ENCODE results near the gene MTOR.

Gene MTOR

DNA sequence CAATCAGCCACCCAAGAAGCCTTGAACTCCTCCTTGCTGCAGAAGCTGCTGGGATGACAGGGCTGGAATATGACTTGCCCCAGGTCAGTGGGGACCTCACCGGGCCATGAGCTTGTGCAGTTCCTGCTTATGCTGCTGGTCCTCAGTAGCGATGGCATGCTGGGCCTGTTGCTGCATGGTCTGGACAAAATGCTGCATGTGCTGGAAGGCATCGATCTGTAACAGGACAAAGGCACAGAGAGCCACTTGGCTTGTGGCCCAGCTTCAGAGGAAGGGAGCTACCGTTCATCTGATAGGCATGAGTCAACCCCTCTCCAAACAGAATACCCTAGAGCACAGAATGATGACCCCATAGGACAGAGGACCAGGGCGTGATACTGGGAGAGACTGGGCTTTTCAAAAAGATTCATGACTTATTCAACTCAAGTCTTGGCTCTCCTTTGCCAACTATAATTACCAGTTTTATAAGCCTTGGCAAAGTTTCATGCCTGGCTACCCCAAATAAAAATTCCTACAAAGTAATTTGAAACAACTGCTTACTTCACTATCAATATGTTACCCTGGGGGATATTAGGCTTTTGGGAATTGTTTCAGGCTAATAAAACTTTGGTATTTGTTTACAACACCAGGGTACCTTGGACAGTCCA, 128.0 kb downstream of the MTOR start:
- no peak overlapping the region for H3K27ac ChIP-seq
- H4K20me1 ChIP-seq (ENCODE audit: insufficient read depth) = no peaks in the 10 kb centered on the region
- H3K79me2 ChIP-seq (ENCODE audit: insufficient read depth, low read depth) = no peaks in the 10 kb centered on the region
- H3K27me3 ChIP-seq (ENCODE audit: insufficient read depth, low read depth) = no peaks in the 10 kb centered on the region
- TF ChIP-seq, protein P1, sequence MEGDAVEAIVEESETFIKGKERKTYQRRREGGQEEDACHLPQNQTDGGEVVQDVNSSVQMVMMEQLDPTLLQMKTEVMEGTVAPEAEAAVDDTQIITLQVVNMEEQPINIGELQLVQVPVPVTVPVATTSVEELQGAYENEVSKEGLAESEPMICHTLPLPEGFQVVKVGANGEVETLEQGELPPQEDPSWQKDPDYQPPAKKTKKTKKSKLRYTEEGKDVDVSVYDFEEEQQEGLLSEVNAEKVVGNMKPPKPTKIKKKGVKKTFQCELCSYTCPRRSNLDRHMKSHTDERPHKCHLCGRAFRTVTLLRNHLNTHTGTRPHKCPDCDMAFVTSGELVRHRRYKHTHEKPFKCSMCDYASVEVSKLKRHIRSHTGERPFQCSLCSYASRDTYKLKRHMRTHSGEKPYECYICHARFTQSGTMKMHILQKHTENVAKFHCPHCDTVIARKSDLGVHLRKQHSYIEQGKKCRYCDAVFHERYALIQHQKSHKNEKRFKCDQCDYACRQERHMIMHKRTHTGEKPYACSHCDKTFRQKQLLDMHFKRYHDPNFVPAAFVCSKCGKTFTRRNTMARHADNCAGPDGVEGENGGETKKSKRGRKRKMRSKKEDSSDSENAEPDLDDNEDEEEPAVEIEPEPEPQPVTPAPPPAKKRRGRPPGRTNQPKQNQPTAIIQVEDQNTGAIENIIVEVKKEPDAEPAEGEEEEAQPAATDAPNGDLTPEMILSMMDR (conservative IDR thresholded peaks at IDR 0.05; ENCODE audit: low read depth, low read length) = no peak
- H2AFZ ChIP-seq (ENCODE audit: low read depth) = no peak overlapping the region
- H3K9ac ChIP-seq = no peak overlapping the region
- no peak overlapping the region for H3K4me2 ChIP-seq
- H3K4me1 ChIP-seq (ENCODE audit: low read depth, poor library complexity, severe bottlenecking) = no peaks in the 10 kb centered on the region
- H3K36me3 ChIP-seq (ENCODE audit: insufficient read depth) = no peaks in the 10 kb centered on the region
- no peak overlapping the region for H3K4me3 ChIP-seq (IDR thresholded peaks at IDR 0.05; ENCODE audit: insufficient read depth, low read depth, low read length)

DNA sequence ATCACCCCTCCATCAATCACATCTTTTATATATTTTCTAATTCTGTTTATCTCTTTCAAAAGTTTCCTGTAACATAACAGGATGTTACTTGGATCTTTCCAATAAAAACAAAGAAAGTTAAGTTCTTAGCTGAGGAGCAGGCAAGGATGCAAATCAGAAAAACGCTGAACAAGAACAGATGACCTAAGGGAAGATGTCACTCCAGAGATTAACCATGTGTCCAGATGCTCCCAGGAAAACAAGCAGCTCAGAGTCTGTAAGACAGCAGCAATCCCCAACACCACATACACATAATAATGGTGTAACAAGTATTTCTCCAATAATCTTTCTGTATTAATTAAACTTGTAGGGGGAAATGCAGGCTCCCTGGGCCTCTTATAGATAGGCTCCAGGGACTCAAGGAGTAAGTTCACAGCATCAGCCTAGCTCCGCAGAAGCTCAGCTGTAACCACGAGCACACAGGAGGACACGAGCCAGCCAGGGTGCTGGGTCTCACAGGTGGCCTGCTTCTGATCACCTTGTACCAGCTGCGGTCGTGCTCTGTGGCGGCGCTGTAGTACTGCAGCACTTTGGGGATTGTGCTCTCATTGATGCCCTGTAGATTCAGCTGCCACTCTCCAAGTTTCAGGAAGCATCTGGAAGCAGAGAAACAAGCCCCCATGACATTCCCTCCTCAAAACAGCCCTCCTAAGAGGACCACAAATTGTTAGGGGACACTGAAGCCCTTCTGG, 129.6 kb downstream of the MTOR start:
- TF ChIP-seq, protein P1 (conservative IDR thresholded peaks at IDR 0.05; ENCODE audit: low read depth, low read length) = no peak
- Histone ChIP-seq H3K27ac (no peak overlapping the region), H3K9ac (no peak overlapping the region), H4K20me1 (ENCODE audit: insufficient read depth) (no peaks in the 10 kb centered on the region), H2AFZ (ENCODE audit: low read depth) (no peak overlapping the region), H3K36me3 (ENCODE audit: insufficient read depth) (peaks cover 5% of the 10 kb centered on the region; the same call in 1 of the 2 replicates), H3K27me3 (ENCODE audit: insufficient read depth, low read depth) (no peaks in the 10 kb centered on the region), H3K79me2 (ENCODE audit: insufficient read depth, low read depth) (no peaks in the 10 kb centered on the region), H3K4me1 (ENCODE audit: low read depth, poor library complexity, severe bottlenecking) (no peaks in the 10 kb centered on the region), H3K4me2 (no peak overlapping the region), H3K4me3 (IDR thresholded peaks at IDR 0.05; ENCODE audit: insufficient read depth, low read depth, low read length) (no peak overlapping the region)

DNA sequence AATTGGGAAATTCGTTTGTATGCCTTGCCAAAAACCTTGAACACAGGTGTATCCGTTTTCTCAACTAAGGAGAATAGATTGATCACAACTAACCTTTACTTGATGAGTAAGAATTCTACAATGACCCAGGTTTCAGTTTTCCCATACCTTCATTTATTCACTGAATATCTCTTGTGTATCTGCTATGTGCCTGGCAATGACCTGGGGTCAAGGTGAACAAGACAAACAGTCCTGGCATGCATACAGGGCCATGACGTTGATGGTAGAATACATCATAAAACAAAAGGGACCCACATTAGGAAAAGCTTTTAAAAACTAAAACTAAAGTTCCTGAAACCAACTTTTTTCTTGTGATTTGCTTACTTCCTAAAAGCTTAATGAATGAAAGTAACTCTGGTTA, 130.5 kb downstream of the MTOR start:
- no peak overlapping the region for H3K9ac ChIP-seq
- H3K79me2 ChIP-seq (ENCODE audit: insufficient read depth, low read depth) = no peaks in the 10 kb centered on the region
- H3K4me3 ChIP-seq (IDR thresholded peaks at IDR 0.05; ENCODE audit: insufficient read depth, low read depth, low read length) = no peak overlapping the region
- TF ChIP-seq, protein P1 (conservative IDR thresholded peaks at IDR 0.05; ENCODE audit: low read depth, low read length) = no peak
- H4K20me1 ChIP-seq (ENCODE audit: insufficient read depth) = no peaks in the 10 kb centered on the region
- no peak overlapping the region for H3K27ac ChIP-seq
- H3K4me2 ChIP-seq = no peak overlapping the region
- H3K36me3 ChIP-seq (ENCODE audit: insufficient read depth) = peaks cover 5% of the 10 kb centered on the region; the same call in 1 of the 2 replicates
- no peaks in the 10 kb centered on the region for H3K27me3 ChIP-seq (ENCODE audit: insufficient read depth, low read depth)
- H2AFZ ChIP-seq (ENCODE audit: low read depth) = no peak overlapping the region
- no peaks in the 10 kb centered on the region for H3K4me1 ChIP-seq (ENCODE audit: low read depth, poor library complexity, severe bottlenecking)

DNA sequence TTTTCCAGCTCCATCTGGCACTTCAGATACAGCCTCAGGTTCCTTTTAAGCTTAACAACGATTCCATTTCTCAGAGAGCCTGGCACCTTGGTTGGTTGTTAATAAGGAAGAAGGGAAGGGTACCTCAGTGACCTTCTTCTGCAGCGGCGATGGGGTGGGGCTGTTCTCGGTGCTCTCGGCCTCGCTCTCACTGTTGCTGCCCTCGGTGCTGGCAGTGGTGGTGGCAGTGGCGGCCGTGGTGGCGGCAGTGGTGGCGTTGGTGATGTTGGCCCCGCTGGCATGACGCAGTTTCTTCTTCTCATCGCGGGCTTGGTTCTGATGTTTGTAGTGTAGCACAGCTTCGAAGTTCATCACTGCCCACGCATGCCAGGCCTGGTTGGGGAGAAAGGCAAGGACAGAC, 131.9 kb downstream of the MTOR start:
- TF ChIP-seq, protein P1 (conservative IDR thresholded peaks at IDR 0.05; ENCODE audit: low read depth, low read length) = no peak
- no peak overlapping the region for H2AFZ ChIP-seq (ENCODE audit: low read depth)
- peaks cover 5% of the 10 kb centered on the region; the same call in 1 of the 2 replicates for H3K36me3 ChIP-seq (ENCODE audit: insufficient read depth)
- H3K27me3 ChIP-seq (ENCODE audit: insufficient read depth, low read depth) = no peaks in the 10 kb centered on the region
- H4K20me1 ChIP-seq (ENCODE audit: insufficient read depth) = no peaks in the 10 kb centered on the region
- H3K9ac ChIP-seq = no peak overlapping the region
- no peaks in the 10 kb centered on the region for H3K4me1 ChIP-seq (ENCODE audit: low read depth, poor library complexity, severe bottlenecking)
- H3K4me3 ChIP-seq (IDR thresholded peaks at IDR 0.05; ENCODE audit: insufficient read depth, low read depth, low read length) = no peak overlapping the region
- H3K4me2 ChIP-seq = no peak overlapping the region
- H3K79me2 ChIP-seq (ENCODE audit: insufficient read depth, low read depth) = no peaks in the 10 kb centered on the region
- H3K27ac ChIP-seq = no peak overlapping the region

Data from KMS-11 (cell line).